ENCODE measurements around the gene TRIM4.

TRIM4 gene

DNA sequence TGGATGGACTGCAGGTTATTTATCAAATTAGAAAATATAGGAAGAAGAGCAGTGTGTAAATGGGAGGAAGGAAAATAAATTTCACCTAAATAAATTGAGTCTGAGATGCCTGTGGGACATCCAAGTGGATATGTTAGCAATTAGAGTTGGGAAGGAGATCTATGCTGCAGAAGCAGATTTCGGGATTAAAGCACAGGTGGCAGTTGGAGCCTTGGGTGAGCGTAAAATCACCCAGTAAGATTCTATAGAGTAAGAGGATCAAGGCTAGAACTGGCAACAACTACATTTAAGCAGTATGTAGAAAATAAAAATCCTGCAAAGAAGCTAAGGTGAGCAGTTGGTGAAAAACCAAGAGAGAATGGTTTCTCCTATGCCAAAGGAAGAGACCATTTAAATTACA is 8.4 kb downstream of the TRIM4 start:
- TF ChIP-seq TCF4 (CRISPR knock-in tag; IDR thresholded peaks at IDR 0.05; ENCODE audit: borderline replicate concordance): no peak
- no peak for TF ChIP-seq ZC3H10 (CRISPR knock-in tag; IDR thresholded peaks at IDR 0.05)

GRCh38 chr7:99901581-99901980 is 17.7 kb downstream of the TRIM4 start:
- TF ChIP-seq RARB (CRISPR knock-in tag; IDR thresholded peaks at IDR 0.05) (no peak), BACH2 (CRISPR knock-in tag; IDR thresholded peaks at IDR 0.05; ENCODE audit: borderline replicate concordance) (no peak), GLIS3 (CRISPR knock-in tag; IDR thresholded peaks at IDR 0.05) (no peak), ZC3H10 (CRISPR knock-in tag; IDR thresholded peaks at IDR 0.05) (no peak), ISL1 (CRISPR knock-in tag; IDR thresholded peaks at IDR 0.05) (no peak), ZNF8 (CRISPR knock-in tag; IDR thresholded peaks at IDR 0.05) (no peak), ZNF70 (CRISPR knock-in tag; IDR thresholded peaks at IDR 0.05) (no peak), TCF4 (CRISPR knock-in tag; IDR thresholded peaks at IDR 0.05; ENCODE audit: borderline replicate concordance) (no peak), ARNTL (CRISPR knock-in tag; IDR thresholded peaks at IDR 0.05; ENCODE audit: borderline replicate concordance, low read depth) (no peak), ZFP30 (CRISPR knock-in tag; IDR thresholded peaks at IDR 0.05) (no peak), ESRRG (CRISPR knock-in tag; IDR thresholded peaks at IDR 0.05) (no peak), POU6F1 (CRISPR knock-in tag; IDR thresholded peaks at IDR 0.05; ENCODE audit: borderline replicate concordance, low read depth) (no peak)
- no peak for ATAC-seq

More for the DNA sequence above, 8.4 kb downstream of the TRIM4 start:
- no peak for ATAC-seq

DNA sequence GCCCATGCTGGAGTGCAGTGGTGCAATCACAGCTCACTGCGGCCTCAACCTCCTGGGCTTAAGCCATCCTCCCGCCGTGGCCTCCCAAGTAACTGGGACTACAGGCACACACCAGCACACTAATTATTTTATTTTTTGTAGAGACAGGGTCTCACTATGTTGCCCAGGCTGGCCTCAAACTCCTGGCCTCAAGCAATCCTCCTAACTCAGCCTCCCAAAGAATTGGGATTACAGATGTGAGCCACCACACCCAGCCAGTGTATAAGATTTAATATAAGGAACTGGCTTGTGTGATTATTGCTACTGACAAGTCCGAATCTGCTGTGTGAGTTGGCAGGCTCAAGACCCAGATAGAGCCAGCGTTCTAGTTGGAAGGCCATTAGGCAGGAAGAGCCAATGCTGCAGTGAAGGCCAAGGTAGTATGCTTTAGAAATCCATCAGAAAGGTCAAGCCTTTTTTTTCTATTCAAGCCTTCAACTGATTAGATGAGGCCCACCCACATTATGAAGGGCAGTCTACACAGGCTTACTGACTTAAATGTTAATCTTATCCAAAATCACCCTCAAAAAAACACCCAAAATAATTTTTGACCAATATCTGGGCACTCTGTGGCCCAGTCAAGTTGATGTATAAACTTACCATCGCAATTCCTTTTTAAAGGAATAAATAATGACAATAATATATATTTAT is 19.4 kb downstream of the TRIM4 start:
- ATAC-seq: no peak
- TF ChIP-seq GLIS3 (CRISPR knock-in tag; IDR thresholded peaks at IDR 0.05): no peak
- no peak for TF ChIP-seq TSHZ2 (CRISPR knock-in tag; IDR thresholded peaks at IDR 0.05)
- TF ChIP-seq ZNF70 (CRISPR knock-in tag; IDR thresholded peaks at IDR 0.05): no peak
- TF ChIP-seq RARB (CRISPR knock-in tag; IDR thresholded peaks at IDR 0.05): no peak
- TF ChIP-seq TOX (CRISPR knock-in tag; IDR thresholded peaks at IDR 0.05; ENCODE audit: borderline replicate concordance): no peak
- TF ChIP-seq, protein P1, sequence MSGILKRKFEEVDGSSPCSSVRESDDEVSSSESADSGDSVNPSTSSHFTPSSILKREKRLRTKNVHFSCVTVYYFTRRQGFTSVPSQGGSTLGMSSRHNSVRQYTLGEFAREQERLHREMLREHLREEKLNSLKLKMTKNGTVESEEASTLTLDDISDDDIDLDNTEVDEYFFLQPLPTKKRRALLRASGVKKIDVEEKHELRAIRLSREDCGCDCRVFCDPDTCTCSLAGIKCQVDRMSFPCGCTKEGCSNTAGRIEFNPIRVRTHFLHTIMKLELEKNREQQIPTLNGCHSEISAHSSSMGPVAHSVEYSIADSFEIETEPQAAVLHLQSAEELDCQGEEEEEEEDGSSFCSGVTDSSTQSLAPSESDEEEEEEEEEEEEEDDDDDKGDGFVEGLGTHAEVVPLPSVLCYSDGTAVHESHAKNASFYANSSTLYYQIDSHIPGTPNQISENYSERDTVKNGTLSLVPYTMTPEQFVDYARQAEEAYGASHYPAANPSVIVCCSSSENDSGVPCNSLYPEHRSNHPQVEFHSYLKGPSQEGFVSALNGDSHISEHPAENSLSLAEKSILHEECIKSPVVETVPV (CRISPR knock-in tag; IDR thresholded peaks at IDR 0.05): no peak
- no peak for TF ChIP-seq PPARA (CRISPR knock-in tag; IDR thresholded peaks at IDR 0.05; ENCODE audit: borderline replicate concordance)
- TF ChIP-seq ZFP30 (CRISPR knock-in tag; IDR thresholded peaks at IDR 0.05): no peak
- no peak for TF ChIP-seq ISL1 (CRISPR knock-in tag; IDR thresholded peaks at IDR 0.05)
- no peak for TF ChIP-seq ZC3H10 (CRISPR knock-in tag; IDR thresholded peaks at IDR 0.05)
- no peak for TF ChIP-seq ESRRG (CRISPR knock-in tag; IDR thresholded peaks at IDR 0.05)
- TF ChIP-seq ZNF8 (CRISPR knock-in tag; IDR thresholded peaks at IDR 0.05): no peak
- TF ChIP-seq CSDC2 (CRISPR knock-in tag; IDR thresholded peaks at IDR 0.05): no peak
- no peak for TF ChIP-seq OSR1 (CRISPR knock-in tag; IDR thresholded peaks at IDR 0.05)
- TF ChIP-seq ARNTL (CRISPR knock-in tag; IDR thresholded peaks at IDR 0.05; ENCODE audit: borderline replicate concordance, low read depth): no peak

DNA sequence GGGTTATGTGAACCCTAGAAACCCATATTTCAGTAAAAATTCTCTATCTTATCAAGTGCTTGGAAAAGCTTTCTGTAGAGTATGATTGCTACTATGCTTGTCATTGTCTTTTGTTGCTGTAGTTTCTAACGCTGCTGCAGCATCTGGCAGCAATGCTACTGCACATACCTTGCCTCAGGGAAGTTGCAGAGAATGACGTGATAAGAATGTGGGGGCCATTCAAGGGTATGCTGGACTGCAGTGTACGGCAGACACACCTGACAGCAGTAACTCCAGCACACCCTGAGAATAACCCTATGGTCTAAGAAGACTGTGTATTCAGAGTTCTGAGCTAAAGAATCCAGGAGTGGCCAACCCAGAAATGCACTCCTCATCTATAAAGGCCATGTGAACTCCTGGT is 20.5 kb downstream of the TRIM4 start:
- no peak; the same call in 2 of the 3 replicates for ATAC-seq
- TF ChIP-seq ZC3H10 (CRISPR knock-in tag; IDR thresholded peaks at IDR 0.05) (no peak), ZNF70 (CRISPR knock-in tag; IDR thresholded peaks at IDR 0.05) (no peak), ARNTL (CRISPR knock-in tag; IDR thresholded peaks at IDR 0.05; ENCODE audit: borderline replicate concordance, low read depth) (no peak), POU6F1 (CRISPR knock-in tag; IDR thresholded peaks at IDR 0.05; ENCODE audit: borderline replicate concordance, low read depth) (no peak), ZFP3 (CRISPR knock-in tag; IDR thresholded peaks at IDR 0.05) (no peak), ZNF8 (CRISPR knock-in tag; IDR thresholded peaks at IDR 0.05) (no peak), BACH2 (CRISPR knock-in tag; IDR thresholded peaks at IDR 0.05; ENCODE audit: borderline replicate concordance) (no peak), OSR1 (CRISPR knock-in tag; IDR thresholded peaks at IDR 0.05) (no peak), SNAI2 (CRISPR knock-in tag; IDR thresholded peaks at IDR 0.05) (no peak), ZNF565 (CRISPR knock-in tag; conservative IDR thresholded peaks at IDR 0.05; ENCODE audit: low read depth) (no peak)
- TF ChIP-seq, protein P1 (CRISPR knock-in tag; IDR thresholded peaks at IDR 0.05): no peak
- TF ChIP-seq, protein P2, sequence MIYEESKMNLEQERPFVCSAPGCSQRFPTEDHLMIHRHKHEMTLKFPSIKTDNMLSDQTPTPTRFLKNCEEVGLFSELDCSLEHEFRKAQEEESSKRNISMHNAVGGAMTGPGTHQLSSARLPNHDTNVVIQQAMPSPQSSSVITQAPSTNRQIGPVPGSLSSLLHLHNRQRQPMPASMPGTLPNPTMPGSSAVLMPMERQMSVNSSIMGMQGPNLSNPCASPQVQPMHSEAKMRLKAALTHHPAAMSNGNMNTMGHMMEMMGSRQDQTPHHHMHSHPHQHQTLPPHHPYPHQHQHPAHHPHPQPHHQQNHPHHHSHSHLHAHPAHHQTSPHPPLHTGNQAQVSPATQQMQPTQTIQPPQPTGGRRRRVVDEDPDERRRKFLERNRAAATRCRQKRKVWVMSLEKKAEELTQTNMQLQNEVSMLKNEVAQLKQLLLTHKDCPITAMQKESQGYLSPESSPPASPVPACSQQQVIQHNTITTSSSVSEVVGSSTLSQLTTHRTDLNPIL (CRISPR knock-in tag; IDR thresholded peaks at IDR 0.05; ENCODE audit: low read depth): no peak
